HG02943 (cell line): ENCODE data around the gene ICAM2.

Experiments used
- ATAC-seq: cut with Tn5 transposase; IDR thresholded peaks from one replicate; pipeline ENCODE4 v1.9.1; 2021; ENCODE audit warnings: mild to moderate bottlenecking, low read depth, moderate library complexity; ENCODE audit not compliant: unreplicated experiment

The ICAM2 gene

GRCh38 chr17:63998721-63999679, 21.4 kb downstream of the ICAM2 start:
- no peak for ATAC-seq

DNA sequence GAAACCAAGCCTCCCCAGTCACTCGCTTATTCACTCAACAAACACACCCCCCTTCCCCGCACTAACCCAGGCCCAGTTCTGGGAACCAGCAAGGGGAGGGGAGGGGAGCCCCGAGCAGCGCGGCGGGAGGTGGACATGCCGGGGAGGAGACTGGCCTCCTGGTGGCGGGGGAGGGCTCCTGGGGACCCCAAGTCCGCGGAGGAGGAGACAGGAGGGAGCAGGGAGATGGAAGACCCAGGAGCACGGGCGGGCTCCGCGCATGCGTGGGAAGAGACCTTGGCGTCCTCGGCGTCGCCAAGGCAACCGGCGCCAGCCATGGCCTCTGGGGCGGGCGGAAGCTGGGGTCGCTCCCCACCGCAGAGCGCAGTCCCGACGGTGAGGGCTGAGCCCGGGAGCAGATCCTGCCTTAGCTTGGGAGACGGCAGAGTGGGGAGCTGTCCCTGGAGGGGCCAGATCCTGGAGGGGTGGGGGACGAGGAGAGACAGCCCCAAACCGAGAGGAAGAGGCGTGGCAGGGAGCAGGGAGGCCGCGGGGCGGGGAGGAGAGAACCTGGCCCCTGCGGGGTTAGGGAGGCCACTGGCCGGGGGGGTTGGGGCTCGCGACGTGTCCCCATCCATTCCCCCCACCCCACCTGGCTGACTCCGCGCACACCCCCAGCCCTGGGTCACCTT, 22.2 kb downstream of the ICAM2 start, which contains the start of gene PRR29:
TSS of gene PRR29 (plus strand) at position 302 of the 671 bp plus-strand sequence. CDS start at position 316, 14 bp downstream.
- no peak for ATAC-seq

DNA sequence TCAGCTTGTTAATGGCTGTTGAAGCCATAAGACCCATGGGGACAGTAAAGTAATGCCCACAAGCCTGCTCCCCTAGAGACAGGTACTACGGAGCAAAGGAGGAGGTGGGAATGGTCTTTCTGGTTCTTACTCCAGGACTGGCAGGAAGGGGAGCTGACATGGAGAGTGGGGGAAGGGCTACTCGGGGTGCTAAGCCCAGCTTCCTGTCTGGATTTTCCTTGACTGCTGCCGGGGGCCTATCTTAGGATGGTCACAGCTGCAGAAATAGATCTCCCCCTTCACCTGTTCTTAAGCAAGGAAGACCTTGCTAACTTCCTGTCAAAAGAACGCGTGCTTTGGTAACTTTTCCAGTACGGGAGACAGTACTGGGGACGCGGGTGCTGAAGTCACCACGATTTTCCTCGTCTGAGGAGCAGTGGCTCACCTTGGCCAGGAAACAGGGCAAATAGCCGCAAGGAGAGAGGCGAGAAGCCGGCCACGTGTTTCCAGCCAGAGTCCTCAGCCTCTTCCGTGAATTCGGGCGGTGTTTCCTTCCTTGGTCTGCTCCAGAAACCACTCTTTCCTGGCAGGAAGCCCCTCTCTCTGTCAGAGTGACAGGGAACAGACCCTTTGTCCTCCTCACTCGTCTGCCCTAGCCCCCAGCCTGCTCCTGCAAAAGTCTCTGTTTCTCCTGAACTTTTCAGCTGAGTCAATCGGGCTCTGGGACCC, 22.9 kb downstream of the ICAM2 start:
- ATAC-seq = no peak

- ATAC-seq = no peak
Observed at GRCh38 chr17:63996430-63997182, 23.8 kb downstream of the ICAM2 start.

DNA sequence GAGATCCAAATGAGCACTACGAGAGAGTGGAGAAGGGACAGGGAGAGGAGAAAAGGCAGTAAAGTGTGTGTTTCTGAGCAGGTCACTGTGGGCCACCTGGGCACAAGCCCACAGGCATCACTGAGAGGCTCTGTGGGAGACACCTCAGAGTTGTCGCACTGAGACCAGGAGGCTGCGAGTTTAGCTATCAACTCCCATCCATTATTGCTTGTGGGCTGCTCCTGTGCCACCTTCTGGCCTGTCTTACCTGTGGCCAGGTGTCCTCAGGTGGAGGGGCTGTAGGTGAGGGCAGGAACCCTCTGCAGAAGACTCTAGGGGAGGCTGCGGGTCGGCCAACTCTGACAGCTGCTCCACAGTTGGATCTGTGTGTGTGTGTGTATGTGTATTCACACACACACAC, 24.8 kb downstream of the ICAM2 start:
- no peak for ATAC-seq

DNA sequence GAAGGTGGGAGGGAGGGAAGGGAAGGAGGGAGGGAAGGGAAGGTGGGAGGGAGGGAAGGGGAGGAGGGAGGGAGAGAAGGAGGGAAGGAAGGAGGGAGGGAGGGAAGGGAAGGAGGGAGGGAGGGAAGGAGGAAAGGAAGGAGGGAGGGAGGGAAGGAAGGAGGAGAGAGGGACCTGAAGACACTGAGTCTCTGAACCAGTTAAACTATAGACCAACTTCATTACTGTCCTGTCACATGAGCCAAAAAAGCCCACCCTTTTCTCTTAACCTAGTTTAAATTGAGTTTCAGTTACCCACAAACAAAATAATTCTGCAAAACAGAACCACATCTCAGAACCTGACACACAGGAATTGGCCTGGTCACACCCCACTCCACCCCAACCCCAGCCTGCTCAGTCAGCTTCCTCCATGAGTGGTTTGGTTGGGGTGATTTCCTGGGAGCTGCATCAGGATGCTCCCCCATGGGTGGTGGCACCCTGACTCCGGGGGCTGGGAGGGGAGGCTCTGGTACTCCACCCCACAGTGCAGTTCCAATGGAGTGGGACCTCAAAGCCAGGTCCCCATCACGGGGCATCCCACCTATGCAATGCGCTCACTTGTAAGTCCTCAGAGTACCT, 27.0 kb downstream of the ICAM2 start:
- ATAC-seq = no peak

DNA sequence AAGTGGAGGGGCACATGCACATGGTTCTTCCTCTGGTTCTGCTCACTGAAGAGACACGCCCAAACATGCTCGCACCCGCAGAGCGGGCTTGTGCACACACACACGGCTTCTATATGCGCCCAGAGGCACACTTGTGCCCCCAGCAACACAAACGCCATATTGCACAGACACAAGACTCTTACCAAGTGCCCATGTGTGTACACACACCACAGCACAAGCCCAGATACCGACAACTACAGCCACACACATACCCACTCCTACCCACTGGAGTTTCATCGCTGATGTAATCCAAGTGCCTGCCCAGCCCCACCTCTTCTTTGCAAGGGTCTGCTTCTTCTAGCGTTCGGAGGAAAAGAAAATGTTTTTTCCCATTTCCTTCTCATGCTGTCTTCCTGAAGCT, 28.8 kb downstream of the ICAM2 start:
- ATAC-seq = no peak

GRCh38 chr17:63989622-63990345, 30.6 kb downstream of the ICAM2 start:
- ATAC-seq = no peak

DNA sequence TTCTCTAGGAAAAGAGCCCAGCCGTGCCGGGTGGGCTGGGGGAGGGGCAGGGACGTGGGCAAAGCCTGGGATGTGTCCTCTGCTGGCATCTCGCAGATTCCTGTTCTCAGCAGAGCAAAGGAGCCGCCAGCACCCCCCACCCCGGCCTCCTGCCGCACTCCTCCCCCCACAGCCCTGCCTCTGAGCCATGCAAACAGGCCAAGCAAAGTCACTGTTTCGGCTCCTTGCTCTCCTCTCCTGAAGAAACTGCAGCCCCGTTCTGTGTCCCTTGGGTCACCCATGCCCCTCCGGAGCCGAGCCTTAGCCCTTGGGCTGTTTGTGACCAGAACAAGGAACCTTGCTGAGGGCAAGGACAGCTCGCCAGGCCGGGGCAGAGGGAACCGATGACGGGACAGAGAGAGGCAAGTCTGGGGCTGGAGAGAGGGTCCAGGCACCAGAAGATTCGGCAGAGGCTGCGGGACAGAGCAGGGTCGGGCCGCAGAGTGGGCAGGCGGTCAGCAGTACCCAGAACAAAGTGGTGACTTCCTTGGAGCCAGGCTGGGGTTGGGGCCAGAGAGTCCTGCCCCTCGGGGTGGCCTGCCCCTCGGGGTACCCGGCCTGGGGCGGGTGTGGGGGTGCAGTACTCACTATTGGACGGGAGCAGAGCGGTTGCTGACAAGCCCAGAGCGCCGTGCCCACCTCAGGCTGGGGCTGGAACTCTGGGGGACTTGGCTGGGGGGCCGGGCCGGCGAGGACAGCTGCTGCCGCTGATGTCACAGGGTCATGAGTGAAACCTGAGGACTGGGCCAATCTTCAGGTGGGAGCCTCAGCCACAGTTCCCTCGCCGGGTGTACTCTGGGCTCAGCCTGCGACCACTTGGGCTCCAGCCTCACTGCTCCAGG, 31.5 kb downstream of the ICAM2 start:
- no peak for ATAC-seq

- no peak for ATAC-seq
Observed at GRCh38 chr17:63988127-63988478, 32.3 kb downstream of the ICAM2 start.

GRCh38 chr17:63987221-63988126, 33.0 kb downstream of the ICAM2 start:
- ATAC-seq = no peak

DNA sequence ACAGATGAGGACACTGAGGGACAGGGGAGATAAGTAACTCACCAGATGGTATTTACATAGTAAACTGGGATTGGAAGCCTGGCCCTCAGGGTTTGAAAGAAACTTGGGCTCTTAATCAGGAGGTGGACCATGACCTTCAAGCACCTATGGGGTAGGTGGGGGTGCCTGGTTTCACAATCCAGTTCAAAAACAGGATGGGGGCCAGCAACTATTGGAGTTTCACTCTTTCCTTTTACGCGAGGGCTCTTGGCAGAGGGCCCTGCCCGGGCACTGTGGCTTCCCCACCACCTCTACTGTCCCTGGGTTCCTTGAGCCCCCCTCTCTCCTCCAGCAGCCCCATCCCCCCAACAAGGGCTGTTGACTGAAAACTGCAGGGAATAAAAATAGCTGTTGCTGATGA, 33.6 kb downstream of the ICAM2 start:
- no peak for ATAC-seq

DNA sequence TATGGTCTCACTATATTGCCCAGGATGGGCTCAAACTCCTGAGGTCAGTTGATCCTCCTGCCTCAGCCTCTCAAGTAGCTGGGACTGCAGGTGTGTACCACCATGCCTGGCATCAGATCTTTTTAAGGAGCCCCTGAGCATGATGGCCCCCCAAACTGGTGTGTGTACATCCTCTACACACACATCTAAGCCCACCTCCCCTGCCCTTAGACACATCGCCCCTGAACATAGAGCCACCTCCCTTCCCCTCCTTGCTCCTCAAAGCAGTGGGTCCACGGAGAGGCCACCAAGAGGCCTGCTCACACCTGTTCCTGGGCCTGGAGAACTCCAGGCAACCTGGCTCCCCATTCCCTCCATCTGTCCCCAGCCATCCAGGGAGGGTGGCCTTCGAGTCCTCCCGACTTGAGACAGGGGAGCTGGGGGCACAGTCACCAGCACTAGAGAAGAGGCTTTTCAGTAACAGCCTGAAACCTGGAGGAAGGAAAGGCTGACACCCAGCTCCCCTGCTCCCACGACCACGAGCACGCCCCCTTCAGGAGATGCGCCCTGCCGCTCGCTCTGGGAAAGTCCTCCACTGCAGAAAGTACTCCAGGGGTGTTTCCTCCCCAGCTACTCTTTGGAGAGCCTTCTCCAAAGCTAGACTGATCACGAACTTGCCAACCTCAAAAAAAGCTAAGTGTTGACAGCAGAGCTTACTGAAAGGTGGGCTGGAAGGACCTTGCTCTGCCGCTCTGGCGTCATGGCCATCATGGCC, 34.9 kb downstream of the ICAM2 start:
- ATAC-seq = no peak

- no peak for ATAC-seq
Observed at GRCh38 chr17:63984651-63985386, 35.6 kb downstream of the ICAM2 start.

DNA sequence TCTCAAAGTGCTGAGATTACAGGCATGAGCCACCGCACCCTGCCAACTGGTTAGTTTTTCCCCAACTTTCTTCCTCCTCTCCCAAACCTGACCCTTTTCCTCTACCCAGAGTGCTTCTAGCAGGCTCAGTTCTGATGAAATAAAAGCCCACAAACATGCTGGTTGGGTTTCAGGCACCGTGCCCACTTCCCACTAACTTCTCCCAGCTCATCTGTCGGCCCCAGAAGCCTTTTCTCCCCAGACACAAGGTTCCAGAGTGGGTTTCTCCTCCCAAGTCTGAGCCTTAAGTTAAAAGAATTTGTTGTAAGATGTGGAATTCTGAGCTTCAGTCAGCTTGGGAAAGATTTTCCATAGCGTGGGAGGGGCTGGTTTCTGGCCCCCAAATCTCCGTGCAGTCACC, 36.2 kb downstream of the ICAM2 start:
- ATAC-seq = no peak

DNA sequence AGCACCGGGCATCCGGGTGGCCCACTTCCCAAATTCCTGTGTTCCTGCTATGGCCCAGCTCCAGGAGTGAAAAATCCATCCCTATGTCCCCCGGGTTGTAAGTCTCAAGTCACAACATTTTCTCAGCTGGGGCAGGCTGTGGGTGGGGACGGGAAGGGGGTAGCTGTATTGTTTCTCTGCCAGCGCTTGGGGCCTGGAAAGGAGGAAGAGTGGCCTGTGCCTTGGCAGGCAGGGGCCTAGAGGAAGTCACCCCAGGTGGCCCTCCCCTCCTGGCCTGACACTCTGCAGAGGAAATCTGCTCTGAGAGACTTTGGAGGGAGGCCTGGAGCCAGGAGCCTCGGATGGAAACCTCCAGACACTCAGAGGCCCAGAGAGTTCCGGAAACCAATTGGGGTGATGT, 37.1 kb downstream of the ICAM2 start:
- ATAC-seq = no peak
